T-helper 17 cell (primary cell): ENCODE measurements around the gene HSPA12B. TPM values are rescaled to one million over a fixed set of nuclear protein-coding genes. Genes with fewer than 3 reads are reported as not detected.

Experiments
- ATAC-seq: fragments of 150-1000 bp; cut with Tn5 transposase; 2 replicates; pipeline ENCODE4 v1.10.0; 2021; ENCODE audit warnings: mild to moderate bottlenecking, moderate library complexity
- DNase-seq, 3 donors: peaks; one replicate each; pipeline versions ENCODE4 v3.0.0 to v3.0.0-alpha.2; 2020 to 2021
- H3K9me3 ChIP-seq: one replicate; pipeline ENCODE4 v1.7.0; 2013; ENCODE audit warnings: low read length, mild to moderate bottlenecking; ENCODE audit not compliant: control insufficient read depth, poor library complexity, severe bottlenecking
- H3K27ac Mint-ChIP-seq: one replicate; pipeline ENCODE4 v1.8.0; 2022; ENCODE audit warnings: mild to moderate bottlenecking, moderate library complexity, mixed read lengths
- H3K27me3 Mint-ChIP-seq: one replicate; pipeline ENCODE4 v1.8.0; 2022; ENCODE audit warnings: mixed read lengths
- H3K36me3 Mint-ChIP-seq: one replicate; pipeline ENCODE4 v1.8.0; 2022; ENCODE audit warnings: low read depth, mixed read lengths
- H3K4me1 Mint-ChIP-seq: one replicate; pipeline ENCODE4 v1.8.0; 2022; ENCODE audit warnings: mild to moderate bottlenecking, mixed read lengths
- H3K4me3 Mint-ChIP-seq: one replicate; pipeline ENCODE4 v1.8.0; 2022; ENCODE audit warnings: mild to moderate bottlenecking, moderate library complexity, mixed read lengths
- total RNA-seq, 4 donors: library from RNA in 2 of 4; stranded (reverse) in 2 of 4; gene quantifications; one replicate each; pipeline ENCODE4 v1.2.3 and lab custom pipeline; 2022 to 2026

HSPA12B gene
- total RNA-seq, 2 donors from 2014 or later: not detected

GRCh38 chr20:3728354-3728753 is 4.1 kb upstream of the HSPA12B start:
- H3K4me1 Mint-ChIP-seq: peaks cover 9% of the 10 kb centered on the region
- H3K9me3 ChIP-seq: no peaks in the 10 kb centered on the region
- H3K36me3 Mint-ChIP-seq: peaks cover 13% of the 10 kb centered on the region
- H3K4me3 Mint-ChIP-seq: no peak overlapping the region
- DNase-seq (no peak), ATAC-seq (no peak)
- H3K27me3 Mint-ChIP-seq: peaks cover 74% of the 10 kb centered on the region
- H3K27ac Mint-ChIP-seq: no peak overlapping the region

GRCh38 chr20:3728876-3729275 is 3.6 kb upstream of the HSPA12B start:
- ATAC-seq: no peak
- Mint-ChIP-seq H3K36me3 (peaks cover 13% of the 10 kb centered on the region), H3K4me1 (peaks cover 9% of the 10 kb centered on the region), H3K27me3 (peaks cover 78% of the 10 kb centered on the region), H3K27ac (no peak overlapping the region), H3K4me3 (no peak overlapping the region)
- no peaks in the 10 kb centered on the region for H3K9me3 ChIP-seq
- no peak for DNase-seq

- DNase-seq: no peak
- Mint-ChIP-seq H3K27me3 (peaks cover 74% of the 10 kb centered on the region), H3K36me3 (peaks cover 13% of the 10 kb centered on the region), H3K4me3 (no peak overlapping the region), H3K27ac (no peak overlapping the region), H3K4me1 (peaks cover 9% of the 10 kb centered on the region)
- no peaks in the 10 kb centered on the region for H3K9me3 ChIP-seq
- ATAC-seq: no peak
These were observed 3.1 kb upstream of the HSPA12B start for GRCh38 chr20:3729378-3729777.

GRCh38 chr20:3729811-3730540 is 2.5 kb upstream of the HSPA12B start:
- Mint-ChIP-seq H3K27ac (no peak overlapping the region), H3K36me3 (peaks cover 13% of the 10 kb centered on the region), H3K4me3 (no peak overlapping the region), H3K4me1 (peaks cover 9% of the 10 kb centered on the region), H3K27me3 (peaks cover 68% of the 10 kb centered on the region)
- H3K9me3 ChIP-seq: no peaks in the 10 kb centered on the region
- DNase-seq (no peak), ATAC-seq (no peak)

GRCh38 chr20:3730803-3731672 is 1.4 kb upstream of the HSPA12B start:
- DNase-seq (no peak), ATAC-seq (no peak)
- Mint-ChIP-seq H3K4me1 (peaks cover 9% of the 10 kb centered on the region), H3K36me3 (peaks cover 13% of the 10 kb centered on the region), H3K4me3 (peak overlapping the region; percentile 63), H3K27me3 (peaks cover 62% of the 10 kb centered on the region), H3K27ac (no peak overlapping the region)
- no peaks in the 10 kb centered on the region for H3K9me3 ChIP-seq

- no peak for DNase-seq
- Mint-ChIP-seq H3K4me1 (peaks cover 9% of the 10 kb centered on the region), H3K36me3 (peaks cover 12% of the 10 kb centered on the region), H3K27ac (no peak overlapping the region), H3K4me3 (peak overlapping the region; percentile 36), H3K27me3 (peaks cover 57% of the 10 kb centered on the region)
- H3K9me3 ChIP-seq: no peaks in the 10 kb centered on the region
- ATAC-seq: no peak
These were observed 550 bp upstream of the HSPA12B start for GRCh38 chr20:3731944-3732326.

- H3K9me3 ChIP-seq: no peaks in the 10 kb centered on the region
- Mint-ChIP-seq H3K4me1 (peaks cover 5% of the 10 kb centered on the region), H3K36me3 (peaks cover 8% of the 10 kb centered on the region), H3K27ac (no peak overlapping the region), H3K4me3 (no peak overlapping the region), H3K27me3 (peaks cover 42% of the 10 kb centered on the region)
- ATAC-seq (no peak), DNase-seq (no peak)
These were observed 872 bp downstream of the HSPA12B start for GRCh38 chr20:3733119-3733995.

- H3K4me3 Mint-ChIP-seq: no peak overlapping the region
- H3K27ac Mint-ChIP-seq: no peak overlapping the region
- peaks cover 8% of the 10 kb centered on the region for H3K36me3 Mint-ChIP-seq
- peaks cover 38% of the 10 kb centered on the region for H3K27me3 Mint-ChIP-seq
- no peak for DNase-seq
- peaks cover 6% of the 10 kb centered on the region for H3K4me1 Mint-ChIP-seq
- ATAC-seq: no peak
- no peaks in the 10 kb centered on the region for H3K9me3 ChIP-seq
These were observed 1.8 kb downstream of the HSPA12B start for GRCh38 chr20:3734111-3734843.

- peaks cover 6% of the 10 kb centered on the region for H3K4me1 Mint-ChIP-seq
- DNase-seq (no peak), ATAC-seq (no peak)
- H3K4me3 Mint-ChIP-seq: no peak overlapping the region
- H3K27me3 Mint-ChIP-seq: peaks cover 24% of the 10 kb centered on the region
- no peak overlapping the region for H3K27ac Mint-ChIP-seq
- no peaks in the 10 kb centered on the region for H3K9me3 ChIP-seq
- peaks cover 5% of the 10 kb centered on the region for H3K36me3 Mint-ChIP-seq
These were observed 3.3 kb downstream of the HSPA12B start for GRCh38 chr20:3735768-3736167.

GRCh38 chr20:3738111-3739053 is 5.9 kb downstream of the HSPA12B start:
- no peaks in the 10 kb centered on the region for H3K9me3 ChIP-seq
- Mint-ChIP-seq H3K36me3 (no peaks in the 10 kb centered on the region), H3K4me1 (peaks cover 2% of the 10 kb centered on the region), H3K4me3 (no peak overlapping the region), H3K27me3 (peaks cover 5% of the 10 kb centered on the region), H3K27ac (no peak overlapping the region)
- no peak for ATAC-seq
- no peak for DNase-seq

GRCh38 chr20:3739054-3739925 is 6.8 kb downstream of the HSPA12B start:
- Mint-ChIP-seq H3K27ac (no peak overlapping the region), H3K4me1 (peaks cover 2% of the 10 kb centered on the region), H3K4me3 (no peak overlapping the region), H3K27me3 (no peaks in the 10 kb centered on the region), H3K36me3 (no peaks in the 10 kb centered on the region)
- no peak for DNase-seq
- ATAC-seq: no peak
- H3K9me3 ChIP-seq: no peaks in the 10 kb centered on the region
